Activated CD8-positive, alpha-beta memory T cell treated with anti-CD3 and anti-CD28 coated beads for 36 hours (primary cell): ENCODE measurements around the gene CETN2. TPM values are rescaled to one million over a fixed set of nuclear protein-coding genes. Genes with fewer than 3 reads are reported as not detected.

Source experiments
- total RNA-seq, 2 experiments: library from RNA; stranded (reverse); gene quantifications; one replicate each; pipeline ENCODE4 v1.2.3, GENCODE V29; 2021

Gene CETN2
- total RNA-seq, 2 experiments from 2014 or later: 12.3 to 12.9 TPM

Other genes starting within 250 kb of the CETN2 start
- gene GABRQ, start 192.9 kb downstream of the CETN2 start, total RNA-seq: not detected
- gene MAGEA3, start 132.0 kb downstream of the CETN2 start, total RNA-seq: not detected
- gene CSAG2, start 121.5 kb downstream of the CETN2 start, total RNA-seq: not detected
- not detected for gene MAGEA2B, start 116.1 kb downstream of the CETN2 start, total RNA-seq
- gene CSAG1, start 97.0 kb downstream of the CETN2 start, total RNA-seq: not detected
- gene MAGEA12, start 97.0 kb downstream of the CETN2 start, total RNA-seq: not detected
- not detected for gene MAGEA2, start 76.9 kb downstream of the CETN2 start, total RNA-seq
- gene CSAG3, start 71.5 kb downstream of the CETN2 start, total RNA-seq: not detected
- gene MAGEA6, start 61.1 kb downstream of the CETN2 start, total RNA-seq: not detected
- 10 to 100 TPM; 22.9 to 23.6 TPM for gene NSDHL, start 306 bp upstream of the CETN2 start, total RNA-seq
- under 1 TPM; 0.75 to 0.95 TPM for gene ZNF185, start 67.3 kb upstream of the CETN2 start, total RNA-seq
- gene PNMA5, start 163.4 kb upstream of the CETN2 start, total RNA-seq: not detected
- under 1 TPM; 0.80 to 0.91 TPM for gene PNMA3, start 225.7 kb upstream of the CETN2 start, total RNA-seq
- gene PNMA6A, start 241.7 kb upstream of the CETN2 start, total RNA-seq: 1 to 10 TPM; 1.2 to 1.6 TPM